H9 (cell line): ENCODE results near the gene MAPKAPK3. TPM values are rescaled to one million over a fixed set of nuclear protein-coding genes. Genes with fewer than 3 reads are reported as not detected.
A peak's percentile ranks its signal among the peaks of the same experiment; 100 is the strongest.

Experiments
- DNase-seq: peaks from one replicate; pipeline ENCODE4 v3.0.0-alpha.2; 2017
- H2AFZ ChIP-seq: one replicate; pipeline ENCODE4 v1.6.1; 2013; ENCODE audit warnings: mild to moderate bottlenecking, low read length, control low read depth, moderate library complexity
- H2AK5ac ChIP-seq: 2 replicates; pipeline ENCODE4 v1.6.1; 2013; ENCODE audit warnings: low read length, control low read depth, mixed read lengths; ENCODE audit not compliant: insufficient read length
- H2BK120ac ChIP-seq: one replicate; pipeline ENCODE4 v1.6.1; 2013; ENCODE audit warnings: low read depth, mild to moderate bottlenecking, low read length, control low read depth, inconsistent platforms; ENCODE audit not compliant: poor library complexity, severe bottlenecking
- H2BK12ac ChIP-seq: 2 replicates; pipeline ENCODE4 v1.6.1; 2013; ENCODE audit warnings: low read length, control low read depth, mixed read lengths, low read depth; ENCODE audit not compliant: insufficient read length
- H2BK15ac ChIP-seq: 2 replicates; pipeline ENCODE4 v1.6.1; 2013; ENCODE audit warnings: low read depth, low read length, control low read depth
- H2BK20ac ChIP-seq: one replicate; pipeline ENCODE4 v1.6.1; 2013; ENCODE audit warnings: low read depth, mild to moderate bottlenecking, low read length, control low read depth, inconsistent platforms; ENCODE audit not compliant: poor library complexity, severe bottlenecking
- H2BK5ac ChIP-seq: 2 replicates; pipeline ENCODE4 v1.6.1; 2013; ENCODE audit warnings: low read length, control low read depth, mixed read lengths; ENCODE audit not compliant: insufficient read length
- H3K14ac ChIP-seq: 2 replicates; pipeline ENCODE4 v1.6.1; 2013; ENCODE audit warnings: low read length, control low read depth; ENCODE audit not compliant: insufficient read depth
- H3K18ac ChIP-seq: 2 replicates; pipeline ENCODE4 v1.6.1; 2013; ENCODE audit warnings: low read depth, mild to moderate bottlenecking, mixed read lengths, low read length, control low read depth; ENCODE audit not compliant: insufficient read length
- H3K23ac ChIP-seq: 2 replicates; pipeline ENCODE4 v1.6.1; 2013; ENCODE audit warnings: low read length, control low read depth, mixed read lengths, low read depth; ENCODE audit not compliant: insufficient read length
- H3K23me2 ChIP-seq: 2 replicates; pipeline ENCODE4 v1.6.1; 2013; ENCODE audit warnings: low read depth, mild to moderate bottlenecking, mixed read lengths, low read length, control low read depth; ENCODE audit not compliant: insufficient read length, poor library complexity, severe bottlenecking
- H3K27ac ChIP-seq: 2 replicates; pipeline ENCODE4 v1.5.1; 2013; ENCODE audit warnings: low read length, control low read depth, mixed read lengths, low read depth; ENCODE audit not compliant: insufficient read length
- H3K27me3 ChIP-seq: 2 replicates; pipeline ENCODE4 v1.6.1; 2013; ENCODE audit warnings: low read length, control low read depth, inconsistent platforms; ENCODE audit not compliant: insufficient read depth
- H3K4ac ChIP-seq: 2 replicates; pipeline ENCODE4 v1.6.1; 2013; ENCODE audit warnings: low read depth, mild to moderate bottlenecking, control low read depth, inconsistent platforms, low read length, moderate library complexity
- H3K4me1 ChIP-seq: 2 replicates; pipeline ENCODE4 v1.6.1; 2013; ENCODE audit warnings: low read length, control low read depth, inconsistent platforms; ENCODE audit not compliant: insufficient read depth
- H3K4me2 ChIP-seq: 2 replicates; pipeline ENCODE4 v1.6.1; 2013; ENCODE audit warnings: low read length, control low read depth, mixed read lengths; ENCODE audit not compliant: insufficient read length, insufficient read depth
- H3K56ac ChIP-seq: 2 replicates; pipeline ENCODE4 v1.6.1; 2013; ENCODE audit warnings: low read depth, mild to moderate bottlenecking, mixed read lengths, low read length, control low read depth; ENCODE audit not compliant: insufficient read length
- H3K79me1 ChIP-seq: 2 replicates; pipeline ENCODE4 v1.6.1; 2013; ENCODE audit warnings: low read depth, mild to moderate bottlenecking, moderate library complexity, low read length, control low read depth, inconsistent platforms; ENCODE audit not compliant: insufficient read depth, poor library complexity, severe bottlenecking
- H3K79me2 ChIP-seq: 2 replicates; pipeline ENCODE4 v1.6.1; 2013; ENCODE audit warnings: low read length, control low read depth, inconsistent platforms; ENCODE audit not compliant: insufficient read depth
- H3K9ac ChIP-seq: 2 replicates; pipeline ENCODE4 v1.6.1; 2013; ENCODE audit warnings: low read length, control low read depth, mixed read lengths; ENCODE audit not compliant: insufficient read length; ENCODE audit errors: extremely low read depth
- H3K9me3 ChIP-seq: one replicate; pipeline ENCODE4 v1.6.1; 2013; ENCODE audit warnings: low read depth, low read length, inconsistent platforms; ENCODE audit not compliant: control insufficient read depth
- H3T11ph ChIP-seq: one replicate; pipeline ENCODE4 v1.6.1; 2013; ENCODE audit warnings: mild to moderate bottlenecking, low read length, control low read depth, inconsistent platforms
- H4K20me1 ChIP-seq: one replicate; pipeline ENCODE4 v1.6.1; 2013; ENCODE audit not compliant: control insufficient read depth, insufficient read length, insufficient read depth
- H4K5ac ChIP-seq: 2 replicates; pipeline ENCODE4 v1.6.1; 2013; ENCODE audit warnings: low read depth, mild to moderate bottlenecking, mixed read lengths, low read length, control low read depth; ENCODE audit not compliant: insufficient read length
- H4K8ac ChIP-seq: replicated peaks from 2 replicates; pipeline ENCODE4 v1.6.1; 2013; ENCODE audit warnings: low read length, control low read depth, mixed read lengths, low read depth; ENCODE audit not compliant: insufficient read length
- H4K91ac ChIP-seq: 2 replicates; pipeline ENCODE4 v1.6.1; 2013; ENCODE audit warnings: low read depth, mild to moderate bottlenecking, moderate library complexity, mixed read lengths, low read length, control low read depth; ENCODE audit not compliant: insufficient read length
- H3K27ac Mint-ChIP-seq, 3 experiments: 2 replicates in 2 of 3; 3 replicates in 1 of 3; pipeline ENCODE4 v1.8.0; 2020 to 2021; ENCODE audit warnings: mixed read lengths in 3 of 3, mild to moderate bottlenecking in 1 of 3, moderate library complexity in 1 of 3
- H3K27me3 Mint-ChIP-seq: 2 replicates; pipeline ENCODE4 v1.8.0; 2021; ENCODE audit warnings: low read depth, mild to moderate bottlenecking, moderate library complexity, mixed read lengths
- H3K36me3 Mint-ChIP-seq, 3 experiments: 2 replicates in 2 of 3; 3 replicates in 1 of 3; pipeline ENCODE4 v1.8.0; 2020 to 2021; ENCODE audit warnings: low read depth in 3 of 3, mixed read lengths in 3 of 3; ENCODE audit not compliant: insufficient read depth in 1 of 3
- H3K4me1 Mint-ChIP-seq, 2 experiments: 2 replicates each; pipeline ENCODE4 v1.8.0; 2020; ENCODE audit warnings: mixed read lengths in 2 of 2
- H3K4me3 Mint-ChIP-seq, 2 experiments: 2 replicates in 1 of 2; 3 replicates in 1 of 2; pipeline ENCODE4 v1.8.0; 2020 to 2021; ENCODE audit warnings: mild to moderate bottlenecking in 2 of 2, mixed read lengths in 2 of 2, moderate library complexity in 1 of 2
- H3K9me3 Mint-ChIP-seq, 2 experiments: 2 replicates in 1 of 2; 3 replicates in 1 of 2; pipeline ENCODE4 v1.8.0; 2020; ENCODE audit warnings: mild to moderate bottlenecking in 2 of 2, mixed read lengths in 2 of 2, moderate library complexity in 1 of 2
- WGBS: extraction: QIAGEN DNeasy Blood & Tissue Kit; methylation state at CpG from one replicate; pipeline ENCODE4 v1.1.7; 2013; ENCODE audit warnings: missing lambda C conversion rate, low lambda C conversion rate, mixed read lengths; ENCODE audit not compliant: insufficient read length; ENCODE audit errors: extremely low coverage; 5-methylcytosine and 5-hydroxymethylcytosine counted together
- total RNA-seq: library from RNA; stranded (reverse); gene quantifications from 2 replicates; pipeline ENCODE4 v1.2.1, GENCODE V29; 2021
- TF ChIP-seq, protein P1 (sequence below): fragments of 200-600 bp; sonication (generic); conservative IDR thresholded peaks from 3 replicates; pipeline ENCODE4 v1.8.0; 2021; ENCODE audit warnings: antibody characterized with exemption, mild to moderate bottlenecking

MAPKAPK3 gene
- total RNA-seq, 1 experiment from 2014 or later = 57.9 TPM

GRCh38 chr3:50660386-50660785 lies 43.4 kb downstream of the MAPKAPK3 start:
- Histone ChIP-seq H3K79me2 (no peaks in the 10 kb centered on the region), H4K8ac (no peak overlapping the region), H2BK12ac (no peak overlapping the region)

More at GRCh38 chr3:50660386-50660785, 43.4 kb downstream of the MAPKAPK3 start:
- Histone ChIP-seq H3K23ac (no peak overlapping the region), H2BK15ac (no peak overlapping the region), H3K14ac (no peak overlapping the region), H3K9ac (no peak overlapping the region), H2BK20ac (no peak overlapping the region), H3K23me2 (no peaks in the 10 kb centered on the region), H3K9me3 (no peaks in the 10 kb centered on the region), H4K20me1 (no peaks in the 10 kb centered on the region), H3K18ac (no peak overlapping the region), H2AFZ (no peak overlapping the region), H3K27me3 (no peaks in the 10 kb centered on the region), H3K4ac (no peak overlapping the region), H2AK5ac (no peak overlapping the region), H3K4me2 (no peak overlapping the region), H4K91ac (no peak overlapping the region), H2BK120ac (no peak overlapping the region), H4K5ac (no peak overlapping the region), H3K56ac (no peak overlapping the region), H3K79me1 (no peaks in the 10 kb centered on the region), H3K4me1 (no peaks in the 10 kb centered on the region), H2BK5ac (no peak overlapping the region), H3K27ac (no peak overlapping the region), H3T11ph (no peak overlapping the region)
- Mint-ChIP-seq H3K4me3 (no peak overlapping the region), H3K36me3 (no peaks in the 10 kb centered on the region; a peak in 1 of 7 replicates), H3K27ac (no peak overlapping the region), H3K4me1 (peaks cover 2 to 3% of the 10 kb centered on the region in 2 experiments; a peak in 3 of 4 replicates), H3K27me3 (peaks cover 20% of the 10 kb centered on the region), H3K9me3 (no peaks in the 10 kb centered on the region; a peak in 1 of 5 replicates)
- TF ChIP-seq, protein P1, sequence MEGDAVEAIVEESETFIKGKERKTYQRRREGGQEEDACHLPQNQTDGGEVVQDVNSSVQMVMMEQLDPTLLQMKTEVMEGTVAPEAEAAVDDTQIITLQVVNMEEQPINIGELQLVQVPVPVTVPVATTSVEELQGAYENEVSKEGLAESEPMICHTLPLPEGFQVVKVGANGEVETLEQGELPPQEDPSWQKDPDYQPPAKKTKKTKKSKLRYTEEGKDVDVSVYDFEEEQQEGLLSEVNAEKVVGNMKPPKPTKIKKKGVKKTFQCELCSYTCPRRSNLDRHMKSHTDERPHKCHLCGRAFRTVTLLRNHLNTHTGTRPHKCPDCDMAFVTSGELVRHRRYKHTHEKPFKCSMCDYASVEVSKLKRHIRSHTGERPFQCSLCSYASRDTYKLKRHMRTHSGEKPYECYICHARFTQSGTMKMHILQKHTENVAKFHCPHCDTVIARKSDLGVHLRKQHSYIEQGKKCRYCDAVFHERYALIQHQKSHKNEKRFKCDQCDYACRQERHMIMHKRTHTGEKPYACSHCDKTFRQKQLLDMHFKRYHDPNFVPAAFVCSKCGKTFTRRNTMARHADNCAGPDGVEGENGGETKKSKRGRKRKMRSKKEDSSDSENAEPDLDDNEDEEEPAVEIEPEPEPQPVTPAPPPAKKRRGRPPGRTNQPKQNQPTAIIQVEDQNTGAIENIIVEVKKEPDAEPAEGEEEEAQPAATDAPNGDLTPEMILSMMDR = 0 out of 3 replicates have a peak, but pooled peaks have one; percentile 14
- no CpG with 5 or more reads among the region's 10 CpGs for WGBS
- peak; percentile 15 for DNase-seq
